ENCODE data around the gene TCF7L1. TPM values are rescaled to one million over a fixed set of nuclear protein-coding genes. Genes with fewer than 3 reads are reported as not detected.

TCF7L1 gene
- total RNA-seq, 2 experiments from 2014 or later, result not detected

DNA sequence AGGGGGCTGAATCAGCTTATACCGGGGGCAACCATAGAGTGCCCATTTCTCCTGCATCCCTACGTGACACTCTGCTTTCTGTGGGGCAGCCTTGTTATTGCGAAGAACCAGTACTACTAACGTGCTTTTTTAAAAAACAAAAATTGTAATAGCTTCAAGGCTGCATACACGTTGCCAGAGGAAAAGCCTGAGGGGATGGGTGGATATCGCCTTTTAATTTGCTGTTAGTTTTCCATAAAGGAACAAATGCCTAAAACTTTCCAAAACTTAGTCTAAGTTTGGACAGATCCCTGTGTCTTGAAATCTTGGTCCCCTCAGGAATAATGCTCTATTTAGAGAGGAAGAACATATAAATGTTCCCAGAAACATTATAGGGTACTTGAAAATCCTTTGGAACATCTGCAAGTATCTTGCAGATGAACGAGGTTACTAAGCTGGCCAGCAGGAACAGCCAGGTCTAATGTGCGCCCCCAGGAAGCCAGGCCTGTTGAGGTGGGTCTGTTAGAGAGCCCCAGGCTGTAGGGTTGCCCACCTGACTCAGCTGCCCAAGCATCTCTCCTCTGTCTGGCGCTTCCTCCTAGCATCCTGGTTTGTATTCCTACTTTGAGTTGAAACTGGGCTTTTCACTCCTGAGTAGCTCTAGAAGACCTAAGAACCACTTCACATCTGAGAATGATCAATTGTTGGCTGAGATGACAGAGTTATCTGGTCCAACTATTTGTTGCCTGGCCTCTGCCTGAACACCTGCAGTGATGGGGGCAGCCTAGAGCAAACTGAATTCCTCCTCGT, 97.7 kb downstream of the TCF7L1 start:
- intact Hi-C loops (cut with micrococcal nuclease; ENCODE audit: unreplicated experiment), result no loop called here
- Histone ChIP-seq H3K9me3 (ENCODE audit: low read length) (no peaks in the 10 kb centered on the region), H3K4me2 (ENCODE audit: low read length) (no peak overlapping the region), H3K36me3 (ENCODE audit: insufficient read depth, low read length) (no peaks in the 10 kb centered on the region), H3K9me2 (ENCODE audit: insufficient read depth, low read length) (no peaks in the 10 kb centered on the region), H3K79me2 (ENCODE audit: insufficient read depth, low read depth, low read length) (no peaks in the 10 kb centered on the region), H3K4me1 (ENCODE audit: insufficient read depth, low read length, poor library complexity, severe bottlenecking) (no peaks in the 10 kb centered on the region), H2AFZ (ENCODE audit: low read length) (no peak overlapping the region), H4K20me1 (ENCODE audit: insufficient read depth, low read length) (no peaks in the 10 kb centered on the region), H3K4me3 (ENCODE audit: low read depth, low read length, poor library complexity, severe bottlenecking) (no peak overlapping the region), H3K27ac (ENCODE audit: low read depth, low read length, poor library complexity, severe bottlenecking) (no peak overlapping the region)
- BruUV-seq (replicated peaks), result no TSS peak
- ChIA-PET CTCF (ENCODE audit: unreplicated experiment) (no interaction called here), POLR2A (interaction anchor here (0.6 kb wide), 1 partner anchor 39 kb away, joined by 4 read pairs; no protein-coding TSS in a partner anchor)
- no peak for DNase-seq (ENCODE audit: low spot score)
- no peak for TF ChIP-seq EZH2phosphoT487 (IDR thresholded peaks at IDR 0.05; ENCODE audit: borderline replicate concordance, low read depth, low read length)
- TF ChIP-seq, protein P1, sequence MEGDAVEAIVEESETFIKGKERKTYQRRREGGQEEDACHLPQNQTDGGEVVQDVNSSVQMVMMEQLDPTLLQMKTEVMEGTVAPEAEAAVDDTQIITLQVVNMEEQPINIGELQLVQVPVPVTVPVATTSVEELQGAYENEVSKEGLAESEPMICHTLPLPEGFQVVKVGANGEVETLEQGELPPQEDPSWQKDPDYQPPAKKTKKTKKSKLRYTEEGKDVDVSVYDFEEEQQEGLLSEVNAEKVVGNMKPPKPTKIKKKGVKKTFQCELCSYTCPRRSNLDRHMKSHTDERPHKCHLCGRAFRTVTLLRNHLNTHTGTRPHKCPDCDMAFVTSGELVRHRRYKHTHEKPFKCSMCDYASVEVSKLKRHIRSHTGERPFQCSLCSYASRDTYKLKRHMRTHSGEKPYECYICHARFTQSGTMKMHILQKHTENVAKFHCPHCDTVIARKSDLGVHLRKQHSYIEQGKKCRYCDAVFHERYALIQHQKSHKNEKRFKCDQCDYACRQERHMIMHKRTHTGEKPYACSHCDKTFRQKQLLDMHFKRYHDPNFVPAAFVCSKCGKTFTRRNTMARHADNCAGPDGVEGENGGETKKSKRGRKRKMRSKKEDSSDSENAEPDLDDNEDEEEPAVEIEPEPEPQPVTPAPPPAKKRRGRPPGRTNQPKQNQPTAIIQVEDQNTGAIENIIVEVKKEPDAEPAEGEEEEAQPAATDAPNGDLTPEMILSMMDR (conservative IDR thresholded peaks at IDR 0.05; ENCODE audit: low read length), result no peak; the same call in 1 of the 2 replicates

DNA sequence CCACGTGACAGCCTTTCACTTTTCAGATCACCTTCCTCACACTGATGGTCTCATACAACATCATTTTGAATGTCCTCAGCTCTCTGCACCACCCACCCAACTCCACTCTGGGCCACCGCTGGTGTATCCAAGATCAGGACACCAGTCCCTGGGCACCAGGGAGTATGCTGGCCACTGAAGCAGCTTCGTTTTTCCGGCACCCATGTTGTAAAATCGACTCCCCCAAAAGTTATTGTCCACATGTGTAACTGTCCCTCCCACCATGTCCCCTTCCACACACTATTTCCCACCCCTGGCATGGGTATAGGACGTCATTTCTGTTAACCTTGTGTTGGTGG, 98.2 kb downstream of the TCF7L1 start:
- H3K36me3 ChIP-seq (ENCODE audit: insufficient read depth, low read length), result no peaks in the 10 kb centered on the region
- H3K4me1 ChIP-seq (ENCODE audit: insufficient read depth, low read length, poor library complexity, severe bottlenecking), result no peaks in the 10 kb centered on the region

DNA sequence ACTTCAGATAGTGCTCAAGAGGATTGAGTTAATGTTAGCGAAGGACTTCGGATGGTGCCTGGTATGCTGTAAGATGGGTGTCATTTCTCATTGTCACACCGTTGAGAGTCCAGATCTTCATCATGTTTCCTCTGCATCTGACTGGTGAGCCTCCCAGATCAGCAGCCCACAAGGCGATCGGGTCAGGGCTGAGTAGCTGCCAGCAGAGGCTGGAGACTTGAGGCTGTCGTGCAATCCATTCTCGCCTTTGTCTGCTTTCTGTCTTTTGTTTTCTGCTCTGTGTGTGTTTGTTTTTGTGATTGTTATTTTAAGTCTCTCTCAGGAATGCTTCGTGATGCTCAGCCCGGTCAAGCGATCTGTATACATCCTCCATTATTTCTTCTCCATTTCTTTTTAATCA, 98.8 kb downstream of the TCF7L1 start:
- no peak for TF ChIP-seq EZH2phosphoT487 (IDR thresholded peaks at IDR 0.05; ENCODE audit: borderline replicate concordance, low read depth, low read length)
- TF ChIP-seq, protein P1 (conservative IDR thresholded peaks at IDR 0.05; ENCODE audit: low read length), result no peak
- Histone ChIP-seq H4K20me1 (ENCODE audit: insufficient read depth, low read length) (no peaks in the 10 kb centered on the region), H3K79me2 (ENCODE audit: insufficient read depth, low read depth, low read length) (no peaks in the 10 kb centered on the region), H3K4me3 (ENCODE audit: low read depth, low read length, poor library complexity, severe bottlenecking) (no peak overlapping the region), H3K27ac (ENCODE audit: low read depth, low read length, poor library complexity, severe bottlenecking) (no peak overlapping the region), H3K9me3 (ENCODE audit: low read length) (no peaks in the 10 kb centered on the region), H3K4me2 (ENCODE audit: low read length) (no peak overlapping the region), H2AFZ (ENCODE audit: low read length) (no peak overlapping the region), H3K4me1 (ENCODE audit: insufficient read depth, low read length, poor library complexity, severe bottlenecking) (no peaks in the 10 kb centered on the region), H3K36me3 (ENCODE audit: insufficient read depth, low read length) (no peaks in the 10 kb centered on the region), H3K9me2 (ENCODE audit: insufficient read depth, low read length) (no peaks in the 10 kb centered on the region)
- BruUV-seq (replicated peaks), result no TSS peak
- CTCF ChIA-PET (ENCODE audit: unreplicated experiment), result no interaction called here
- intact Hi-C loops (cut with micrococcal nuclease; ENCODE audit: unreplicated experiment), result no loop called here
- DNase-seq (ENCODE audit: low spot score), result no peak
- POLR2A ChIA-PET, result no interaction called here

More for the DNA sequence above, 98.2 kb downstream of the TCF7L1 start:
- no TSS peak for BruUV-seq (replicated peaks)
- H2AFZ ChIP-seq (ENCODE audit: low read length), result no peak overlapping the region
- POLR2A ChIA-PET, result no interaction called here
- H3K4me2 ChIP-seq (ENCODE audit: low read length), result no peak overlapping the region
- no peak overlapping the region for H3K4me3 ChIP-seq (ENCODE audit: low read depth, low read length, poor library complexity, severe bottlenecking)
- DNase-seq (ENCODE audit: low spot score), result no peak
- H3K9me2 ChIP-seq (ENCODE audit: insufficient read depth, low read length), result no peaks in the 10 kb centered on the region
- TF ChIP-seq, protein P1 (conservative IDR thresholded peaks at IDR 0.05; ENCODE audit: low read length), result no peak
- TF ChIP-seq EZH2phosphoT487 (IDR thresholded peaks at IDR 0.05; ENCODE audit: borderline replicate concordance, low read depth, low read length), result no peak
- CTCF ChIA-PET (ENCODE audit: unreplicated experiment), result no interaction called here
- H3K27ac ChIP-seq (ENCODE audit: low read depth, low read length, poor library complexity, severe bottlenecking), result no peak overlapping the region
- H4K20me1 ChIP-seq (ENCODE audit: insufficient read depth, low read length), result no peaks in the 10 kb centered on the region
- intact Hi-C loops (cut with micrococcal nuclease; ENCODE audit: unreplicated experiment), result no loop called here
- H3K9me3 ChIP-seq (ENCODE audit: low read length), result no peaks in the 10 kb centered on the region
- no peaks in the 10 kb centered on the region for H3K79me2 ChIP-seq (ENCODE audit: insufficient read depth, low read depth, low read length)

All from OCI-LY7 (cell line).